GM12891 (cell line): ENCODE results near the gene ABCG4.

Experiments
- POLR2A ChIP-seq: IDR thresholded peaks from 2 replicates; pipeline ENCODE4 v1.6.1; 2011; ENCODE audit warnings: low read depth, low read length, control low read depth
- POLR2AphosphoS5 ChIP-seq: IDR thresholded peaks from 2 replicates; pipeline ENCODE4 v1.6.1; 2011; ENCODE audit warnings: low read depth, low read length, control low read depth

DNA sequence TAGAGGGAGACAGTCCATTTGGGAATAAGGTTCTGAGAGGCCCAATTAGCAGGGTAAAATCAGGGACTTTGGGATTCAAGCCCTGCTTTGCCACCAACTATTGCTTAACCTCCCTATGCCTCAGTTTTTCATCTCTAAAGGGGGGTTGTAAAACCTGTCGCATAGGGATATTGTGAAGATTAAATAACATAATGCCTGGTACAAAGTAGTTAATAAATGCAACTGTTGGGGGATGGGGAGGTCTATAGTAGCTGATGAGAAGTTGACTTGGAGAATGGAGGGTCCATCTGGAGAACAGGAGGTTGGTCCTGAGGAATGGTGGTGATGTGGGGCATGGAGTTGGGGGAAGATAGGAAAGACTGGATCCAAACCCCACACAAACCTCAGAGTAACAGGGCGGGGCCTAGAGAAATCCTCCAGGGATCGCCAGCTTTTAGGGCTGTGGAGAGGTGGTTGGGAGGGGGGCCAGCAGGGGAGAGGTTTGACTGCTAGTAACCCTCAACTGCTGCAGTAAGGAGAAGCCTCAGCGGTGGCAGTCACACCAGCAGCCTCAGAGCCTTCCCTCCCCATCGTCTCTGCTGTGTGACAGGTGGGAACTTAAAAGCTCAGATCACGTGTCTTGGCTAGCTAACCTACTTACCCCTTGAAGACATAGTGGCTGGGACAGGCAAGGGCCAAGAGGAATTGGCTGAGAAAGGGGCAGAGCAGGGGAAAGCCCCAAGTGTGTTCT lies 1.1 kb upstream of the ABCG4 start:
- TF ChIP-seq POLR2AphosphoS5 (no peak), POLR2A (no peak)
